Epidermal melanocyte (primary cell): ENCODE measurements around the gene ITFG2.
A peak's percentile ranks its signal among the peaks of the same experiment; 100 is the strongest.
"Not testable (repeated sequence)": the region's sequence is repeated elsewhere in the genome, so short reads cannot be mapped to it uniquely, and the experiment has no call there.

Experiments used
- DNase-seq: peaks from one replicate; pipeline ENCODE4 v3.0.0; 2011; ENCODE audit warnings: low spot score; ENCODE audit not compliant: insufficient read length

The ITFG2 gene

GRCh38 chr12:2812290-2813213 lies at the start of gene ITFG2:
Gene ITFG2, plus strand, starts transcription at chr12:2812668. Its CDS starts 93 bp downstream, at chr12:2812761.
- peak; percentile 93 for DNase-seq

GRCh38 chr12:2764398-2764797 lies 48.1 kb upstream of the ITFG2 start:
- no peak for DNase-seq

GRCh38 chr12:2765052-2765451 lies 47.4 kb upstream of the ITFG2 start:
- no peak for DNase-seq

- no peak for DNase-seq
Observed at GRCh38 chr12:2765608-2766007, 46.9 kb upstream of the ITFG2 start.

- no peak for DNase-seq
Observed at GRCh38 chr12:2768224-2768961, 44.1 kb upstream of the ITFG2 start.

GRCh38 chr12:2769866-2770533 lies 42.5 kb upstream of the ITFG2 start:
- DNase-seq, result no peak

GRCh38 chr12:2770544-2770943 lies 41.9 kb upstream of the ITFG2 start:
- not testable (repeated sequence) for DNase-seq

- DNase-seq, result no peak
Observed at GRCh38 chr12:2772370-2772769, 40.1 kb upstream of the ITFG2 start.

- no peak for DNase-seq
Observed at GRCh38 chr12:2773199-2773875, 39.1 kb upstream of the ITFG2 start.

- DNase-seq, result no peak
Observed at GRCh38 chr12:2775431-2775830, 37.0 kb upstream of the ITFG2 start.

- no peak for DNase-seq
Observed at GRCh38 chr12:2776129-2776806, 36.2 kb upstream of the ITFG2 start.

- no peak for DNase-seq
Observed at GRCh38 chr12:2779281-2779680, 33.2 kb upstream of the ITFG2 start.

- peak; percentile 63 for DNase-seq
Observed at GRCh38 chr12:2783936-2784600, 28.4 kb upstream of the ITFG2 start.

- DNase-seq, result no peak
Observed at GRCh38 chr12:2785017-2785416, 27.5 kb upstream of the ITFG2 start.

GRCh38 chr12:2791089-2791488 lies 21.4 kb upstream of the ITFG2 start:
- no peak for DNase-seq

- DNase-seq, result no peak
Observed at GRCh38 chr12:2792671-2793500, 19.6 kb upstream of the ITFG2 start.

GRCh38 chr12:2793561-2793960 lies 18.9 kb upstream of the ITFG2 start:
- DNase-seq, result no peak

GRCh38 chr12:2794191-2794735 lies 18.2 kb upstream of the ITFG2 start:
- DNase-seq, result peak; percentile 52

- DNase-seq, result peak; percentile 91
Observed at GRCh38 chr12:2794736-2795289, 17.7 kb upstream of the ITFG2 start, which contains the start of gene FKBP4. Gene FKBP4, plus strand, starts transcription at chr12:2794970. Its CDS starts 170 bp downstream, at chr12:2795140.
